Transverse colon (tissue), 4 donors: Measurements from ENCODE around the gene NCOR1. TPM values are rescaled to one million over a fixed set of nuclear protein-coding genes. Genes with fewer than 3 reads are reported as not detected.
"Not testable (repeated sequence)": the region's sequence is repeated elsewhere in the genome, so short reads cannot be mapped to it uniquely, and the experiment has no call there.

Experiments used
- DNase-seq: peaks from one replicate; pipeline ENCODE4 v3.0.0-alpha.2; 2019
- H3K27ac ChIP-seq, 4 donors: fragments of 200-600 bp; sonication (generic); 2 replicates each; pipeline ENCODE4 v1.5.1; 2016 to 2018; ENCODE audit warnings: inconsistent platforms in 4 of 4
- H3K27me3 ChIP-seq: fragments of 200-600 bp; sonication (generic); 2 replicates; pipeline ENCODE4 v1.5.1; 2017; ENCODE audit warnings: inconsistent platforms
- H3K36me3 ChIP-seq, 4 donors: fragments of 200-600 bp; sonication (generic); 2 replicates each; pipeline ENCODE4 v1.5.1; 2017 to 2019; ENCODE audit warnings: inconsistent platforms in 4 of 4
- H3K4me1 ChIP-seq, 4 donors: fragments of 200-600 bp; sonication (generic); 2 replicates each; pipeline ENCODE4 v1.5.1; 2017 to 2020; ENCODE audit warnings: inconsistent platforms in 4 of 4
- H3K4me3 ChIP-seq, 4 donors: fragments of 200-600 bp; sonication (generic); 1 replicate in 1 of 4; 2 replicates in 3 of 4; pipeline versions ENCODE4 v1.5.1 to v1.6.1; 2017 to 2019; ENCODE audit warnings: inconsistent platforms in 4 of 4
- H3K9me3 ChIP-seq, 2 donors: fragments of 200-600 bp; sonication (generic); 2 replicates each; pipeline ENCODE4 v1.5.1; 2017 to 2019; ENCODE audit warnings: inconsistent platforms in 2 of 2
- CTCF ChIP-seq, 5 experiments: fragments of 200-600 bp in 3 of 5; fragments of 450-650 bp in 2 of 5; sonication (generic) in 3 of 5; IDR thresholded peaks; 1 replicate in 2 of 5; 2 replicates in 3 of 5; pipeline ENCODE4 v1.5.1; 2016 to 2017; ENCODE audit warnings: antibody characterized with exemption in 5 of 5, inconsistent platforms in 3 of 5, mild to moderate bottlenecking in 2 of 5, moderate library complexity in 1 of 5
- EP300 ChIP-seq: sonication (generic); formaldehyde crosslinking; IDR thresholded peaks from one replicate; pipeline ENCODE4 v1.6.1; 2017; ENCODE audit warnings: antibody characterized with exemption, low read depth
- POLR2A ChIP-seq: fragments of 450-650 bp; IDR thresholded peaks from one replicate; pipeline ENCODE4 v1.6.1; 2016; ENCODE audit warnings: antibody characterized with exemption, mild to moderate bottlenecking, moderate library complexity
- POLR2AphosphoS5 ChIP-seq, 3 donors: sonication (generic); formaldehyde crosslinking; IDR thresholded peaks; one replicate each; pipeline ENCODE4 v1.6.1; 2016; ENCODE audit warnings: antibody characterized with exemption in 3 of 3
- WGBS, 2 donors: methylation state at CpG; one replicate each; pipeline ENCODE4 v1.1.5; 2018; ENCODE audit warnings: low coverage in 1 of 2; 5-methylcytosine and 5-hydroxymethylcytosine counted together
- in situ Hi-C, 4 donors: fragments of 200-750 bp; cut with MboI; loops; one replicate each; pipeline versions ENCODE4 v1.15.0 to v1.15.1; 2017; ENCODE audit warnings: low sequenced_read_pairs in 3 of 4, low pct_ligation_motif_present in 1 of 4, low pct_unique_long_range_greater_than_20kb in 1 of 4
- intact Hi-C: fragments of 100-400 bp; cut with DNase I; formaldehyde crosslinking; loops from one replicate; pipeline ENCODE4 v1.15.1; 2023; ENCODE audit warnings: low total_unique reads
- total RNA-seq, 4 donors: library from RNA; depleted of rRNA; stranded (reverse); fragments of >200 nt; gene quantifications; one replicate each; pipeline ENCODE4 v1.1.0, GENCODE V29; 2016

Gene NCOR1
- total RNA-seq, 4 donors from 2014 or later, result 267 to 519 (median 376) TPM

GRCh38 chr17:16201693-16202131 lies 13.6 kb downstream of the NCOR1 start:
- H3K27me3 ChIP-seq, H3K36me3 ChIP-seq, in situ Hi-C loops, intact Hi-C loops, H3K9me3 ChIP-seq, DNase-seq, H3K4me3 ChIP-seq: not testable (repeated sequence)
- H3K4me1 ChIP-seq, result peaks cover 18 to 78% (median 60%) of the 10 kb centered on the region in 4 donors
- WGBS, 2 donors, result 82 to 83% methylated on average over 3 to 13 of the region's 13 CpGs
- peak overlapping the region; percentile 71 to 82 (median 79) for H3K27ac ChIP-seq

GRCh38 chr17:16199093-16199492 lies 16.2 kb downstream of the NCOR1 start:
- Histone ChIP-seq H3K36me3 (peaks cover 0 to 11% (median 0%) of the 10 kb centered on the region in 4 donors), H3K4me1 (peaks cover 11 to 59% (median 47%) of the 10 kb centered on the region in 4 donors), H3K9me3 (no peaks in the 10 kb centered on the region), H3K27me3 (no peaks in the 10 kb centered on the region), H3K4me3 (no peak overlapping the region), H3K27ac (peak overlapping the region; percentile 27 to 49 (median 46))
- no peak for DNase-seq
- 27 to 33% methylated on average over 6 of the region's 6 CpGs for WGBS, 2 donors
- in situ Hi-C loops (no loop called here), intact Hi-C loops (no loop called here)
- TF ChIP-seq POLR2A (no peak), CTCF (IDR thresholded peaks at IDR 0.05) (no peak), POLR2AphosphoS5 (IDR thresholded peaks at IDR 0.05) (no peak), EP300 (no peak)

GRCh38 chr17:16197276-16197675 lies 18.1 kb downstream of the NCOR1 start:
- Histone ChIP-seq H3K27me3 (no peaks in the 10 kb centered on the region), H3K36me3 (peaks cover 0 to 23% (median 5%) of the 10 kb centered on the region in 4 donors), H3K4me3 (no peak overlapping the region), H3K9me3 (no peaks in the 10 kb centered on the region), H3K4me1 (peaks cover 11 to 42% (median 37%) of the 10 kb centered on the region in 4 donors), H3K27ac (no peak overlapping the region)
- intact Hi-C loops (no loop called here), in situ Hi-C loops (no loop called here)
- DNase-seq, result no peak
- 93% methylated on average over 1 of the region's 1 CpG; no CpG with 5 or more reads in 1 of the 2 donors for WGBS, 2 donors
- TF ChIP-seq EP300, result no peak
- TF ChIP-seq CTCF (IDR thresholded peaks at IDR 0.05), result no peak
- TF ChIP-seq POLR2A, result no peak
- no peak for TF ChIP-seq POLR2AphosphoS5 (IDR thresholded peaks at IDR 0.05)

GRCh38 chr17:16194307-16194835 lies 21.0 kb downstream of the NCOR1 start:
- intact Hi-C loops, DNase-seq, in situ Hi-C loops, H3K4me3 ChIP-seq, H3K9me3 ChIP-seq, H3K27me3 ChIP-seq, H3K27ac ChIP-seq: not testable (repeated sequence)
- Histone ChIP-seq H3K36me3 (peaks cover 0 to 26% (median 11%) of the 10 kb centered on the region in 4 donors), H3K4me1 (peaks cover 2 to 25% (median 11%) of the 10 kb centered on the region in 4 donors)
- 70 to 80% methylated on average over 2 of the region's 2 CpGs for WGBS, 2 donors

- H3K27ac ChIP-seq, result no peak overlapping the region
- H3K9me3 ChIP-seq, result no peaks in the 10 kb centered on the region
- WGBS, 2 donors, result 85 to 100% methylated on average over 1 to 3 of the region's 3 CpGs
- H3K27me3 ChIP-seq, result no peaks in the 10 kb centered on the region
- H3K4me1 ChIP-seq, result peaks cover 0 to 13% (median 3%) of the 10 kb centered on the region in 4 donors
- in situ Hi-C loops, result no loop called here
- TF ChIP-seq CTCF (IDR thresholded peaks at IDR 0.05) (no peak), POLR2AphosphoS5 (IDR thresholded peaks at IDR 0.05) (no peak), POLR2A (no peak), EP300 (no peak)
- no peak for DNase-seq
- H3K36me3 ChIP-seq, result peaks cover 0 to 27% (median 13%) of the 10 kb centered on the region in 4 donors
- no peak overlapping the region for H3K4me3 ChIP-seq
- intact Hi-C loops, result no loop called here
These were observed 23.7 kb downstream of the NCOR1 start for GRCh38 chr17:16191604-16192003.
